HG03196 (cell line): ENCODE results near the gene SEMA4B.

ENCODE experiments used
- ATAC-seq: cut with Tn5 transposase; IDR thresholded peaks from one replicate; pipeline ENCODE4 v1.9.1; 2021; ENCODE audit not compliant: unreplicated experiment

SEMA4B gene

DNA sequence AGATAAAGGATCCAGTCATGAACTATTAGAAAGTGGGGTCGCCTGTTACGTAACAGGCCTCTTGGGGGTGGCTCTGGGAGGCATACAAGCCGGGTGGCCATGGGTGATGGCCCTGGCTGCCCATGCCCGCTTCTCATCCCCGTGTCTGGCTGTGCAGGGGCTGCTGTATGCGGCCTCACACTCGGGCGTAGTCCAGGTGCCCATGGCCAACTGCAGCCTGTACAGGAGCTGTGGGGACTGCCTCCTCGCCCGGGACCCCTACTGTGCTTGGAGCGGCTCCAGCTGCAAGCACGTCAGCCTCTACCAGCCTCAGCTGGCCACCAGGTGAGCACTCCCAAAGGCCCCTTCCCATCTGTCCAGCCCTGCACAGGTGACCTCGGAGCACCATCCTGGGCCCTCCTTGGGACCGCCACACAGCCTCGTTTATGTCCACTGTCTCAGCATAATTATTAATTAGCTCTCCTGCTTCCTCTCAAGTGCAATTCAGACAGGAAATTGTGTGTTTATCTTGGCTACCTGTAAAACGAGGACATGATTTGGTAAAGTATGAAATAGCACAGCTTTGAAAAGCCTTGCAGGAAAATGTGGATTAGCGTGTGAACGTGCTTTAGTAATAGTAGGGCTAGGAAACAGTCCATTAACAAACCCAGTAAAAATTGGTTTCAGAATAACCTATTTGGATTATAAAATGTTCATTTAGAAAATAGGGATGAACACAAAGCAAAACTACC lies 24.5 kb downstream of the SEMA4B start:
- no peak for ATAC-seq

DNA sequence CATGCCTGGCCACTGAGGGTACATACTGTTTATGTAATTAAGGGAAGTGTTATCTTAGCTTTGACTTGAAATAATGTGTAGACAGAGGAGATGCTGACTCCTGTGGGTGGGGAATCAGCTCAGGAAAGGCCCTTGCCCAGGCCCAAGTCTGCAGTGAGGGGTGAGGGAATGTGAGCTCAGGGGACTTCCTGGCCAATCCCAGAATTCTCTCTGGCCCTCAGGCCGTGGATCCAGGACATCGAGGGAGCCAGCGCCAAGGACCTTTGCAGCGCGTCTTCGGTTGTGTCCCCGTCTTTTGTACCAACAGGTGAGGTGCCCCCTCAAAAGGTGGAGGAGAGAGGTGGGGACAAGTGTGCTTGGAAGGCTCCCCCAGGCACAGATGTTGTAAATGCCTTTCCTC lies 26.2 kb downstream of the SEMA4B start:
- no peak for ATAC-seq

DNA sequence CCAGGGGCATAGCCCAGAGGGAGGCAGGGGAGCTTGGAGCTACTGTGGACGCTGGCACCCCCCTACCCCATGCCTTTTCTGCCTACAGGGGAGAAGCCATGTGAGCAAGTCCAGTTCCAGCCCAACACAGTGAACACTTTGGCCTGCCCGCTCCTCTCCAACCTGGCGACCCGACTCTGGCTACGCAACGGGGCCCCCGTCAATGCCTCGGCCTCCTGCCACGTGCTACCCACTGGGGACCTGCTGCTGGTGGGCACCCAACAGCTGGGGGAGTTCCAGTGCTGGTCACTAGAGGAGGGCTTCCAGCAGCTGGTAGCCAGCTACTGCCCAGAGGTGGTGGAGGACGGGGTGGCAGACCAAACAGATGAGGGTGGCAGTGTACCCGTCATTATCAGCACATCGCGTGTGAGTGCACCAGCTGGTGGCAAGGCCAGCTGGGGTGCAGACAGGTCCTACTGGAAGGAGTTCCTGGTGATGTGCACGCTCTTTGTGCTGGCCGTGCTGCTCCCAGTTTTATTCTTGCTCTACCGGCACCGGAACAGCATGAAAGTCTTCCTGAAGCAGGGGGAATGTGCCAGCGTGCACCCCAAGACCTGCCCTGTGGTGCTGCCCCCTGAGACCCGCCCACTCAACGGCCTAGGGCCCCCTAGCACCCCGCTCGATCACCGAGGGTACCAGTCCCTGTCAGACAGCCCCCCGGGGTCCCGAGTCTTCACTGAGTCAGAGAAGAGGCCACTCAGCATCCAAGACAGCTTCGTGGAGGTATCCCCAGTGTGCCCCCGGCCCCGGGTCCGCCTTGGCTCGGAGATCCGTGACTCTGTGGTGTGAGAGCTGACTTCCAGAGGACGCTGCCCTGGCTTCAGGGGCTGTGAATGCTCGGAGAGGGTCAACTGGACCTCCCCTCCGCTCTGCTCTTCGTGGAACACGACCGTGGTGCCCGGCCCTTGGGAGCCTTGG lies 27.0 kb downstream of the SEMA4B start:
- ATAC-seq: no peak

DNA sequence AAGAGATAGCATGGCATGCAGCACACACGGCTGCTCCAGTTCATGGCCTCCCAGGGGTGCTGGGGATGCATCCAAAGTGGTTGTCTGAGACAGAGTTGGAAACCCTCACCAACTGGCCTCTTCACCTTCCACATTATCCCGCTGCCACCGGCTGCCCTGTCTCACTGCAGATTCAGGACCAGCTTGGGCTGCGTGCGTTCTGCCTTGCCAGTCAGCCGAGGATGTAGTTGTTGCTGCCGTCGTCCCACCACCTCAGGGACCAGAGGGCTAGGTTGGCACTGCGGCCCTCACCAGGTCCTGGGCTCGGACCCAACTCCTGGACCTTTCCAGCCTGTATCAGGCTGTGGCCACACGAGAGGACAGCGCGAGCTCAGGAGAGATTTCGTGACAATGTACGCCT lies 27.8 kb downstream of the SEMA4B start:
- no peak for ATAC-seq

DNA sequence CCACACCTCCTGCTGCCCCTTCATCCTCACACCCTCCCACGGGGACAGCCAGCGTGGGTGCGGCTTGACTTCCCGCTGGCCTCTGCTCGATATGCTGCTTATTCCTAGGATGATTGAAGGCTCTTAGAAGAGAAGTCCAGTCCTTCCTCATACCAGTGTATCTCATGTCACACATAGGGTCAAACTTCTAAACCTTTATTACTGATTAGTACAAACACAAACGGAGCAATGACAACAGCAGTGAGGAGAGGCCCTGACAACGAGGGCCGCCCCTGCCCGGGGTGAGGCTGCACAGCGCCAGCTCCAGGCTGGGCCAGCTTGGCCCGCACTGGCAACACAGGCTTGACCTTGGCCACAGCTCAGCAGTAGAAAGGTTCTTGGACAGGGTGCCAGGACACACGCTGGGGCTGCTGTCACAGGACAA lies 29.0 kb downstream of the SEMA4B start:
- ATAC-seq: no peak

DNA sequence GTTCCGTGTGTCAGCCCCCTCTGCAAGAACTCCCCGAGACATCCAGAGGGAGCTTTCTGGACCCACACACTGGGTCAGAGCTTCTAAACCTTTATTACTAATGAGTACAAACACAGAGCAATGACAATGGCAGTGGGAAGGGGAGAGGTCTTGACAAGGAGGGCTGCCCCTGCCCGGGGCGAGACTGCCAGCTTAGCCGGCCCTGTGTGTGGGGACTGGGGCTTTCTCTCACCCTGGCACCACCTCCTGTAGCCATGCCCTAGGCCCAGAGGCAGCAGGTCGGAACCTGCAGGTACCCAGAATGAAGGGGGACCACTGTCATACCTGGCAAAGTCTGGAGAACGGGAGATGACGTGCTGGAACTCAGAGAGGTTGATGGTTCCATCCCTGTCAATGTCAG lies 29.5 kb downstream of the SEMA4B start:
- ATAC-seq: no peak

DNA sequence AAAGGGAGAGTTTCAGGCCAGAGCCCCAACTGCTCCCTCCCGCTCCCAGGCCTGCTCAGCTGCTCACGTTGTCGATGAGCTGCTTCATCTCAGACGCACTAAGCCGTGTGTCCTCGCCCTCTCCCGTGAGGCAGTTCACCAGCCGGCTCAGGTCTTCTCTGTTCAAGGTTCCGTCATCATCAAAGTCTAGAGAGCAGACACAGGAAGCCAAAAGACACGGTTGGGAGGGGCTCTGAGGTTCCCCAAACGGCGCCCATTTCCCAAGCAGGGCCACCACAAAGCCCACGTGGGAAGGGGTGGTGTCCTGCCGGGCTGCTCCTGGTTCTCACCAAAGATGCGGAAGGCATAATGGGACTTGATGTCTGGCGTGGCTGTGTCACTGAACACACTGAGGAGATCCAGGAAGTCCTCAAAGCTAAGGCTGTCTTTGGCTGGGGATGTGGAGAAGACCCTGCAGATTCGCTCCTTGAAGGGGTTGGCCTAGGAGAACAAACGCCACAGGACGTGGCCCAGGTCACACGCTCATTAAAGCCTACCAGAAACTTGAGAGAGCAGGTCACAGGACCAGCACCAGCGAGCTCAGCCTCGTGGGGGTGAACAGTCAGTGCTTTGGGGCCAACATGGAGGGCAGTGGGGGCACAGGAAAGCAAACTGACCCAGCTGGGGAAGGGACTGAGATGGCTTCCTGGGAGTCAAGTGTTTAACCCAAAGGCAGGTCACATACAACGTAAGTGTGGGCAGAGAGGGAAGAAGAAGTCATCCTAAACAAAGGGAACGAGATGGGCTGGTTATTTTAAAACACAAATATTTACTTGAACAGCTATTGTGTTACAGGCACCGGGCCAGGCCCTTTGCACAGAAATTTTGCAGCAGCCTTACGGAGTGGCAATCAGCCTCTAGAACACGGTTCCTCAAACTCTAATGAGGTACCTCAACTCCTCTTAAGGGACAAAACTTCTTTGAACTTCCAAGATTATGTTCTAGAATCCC lies 30.2 kb downstream of the SEMA4B start:
- no peak for ATAC-seq

DNA sequence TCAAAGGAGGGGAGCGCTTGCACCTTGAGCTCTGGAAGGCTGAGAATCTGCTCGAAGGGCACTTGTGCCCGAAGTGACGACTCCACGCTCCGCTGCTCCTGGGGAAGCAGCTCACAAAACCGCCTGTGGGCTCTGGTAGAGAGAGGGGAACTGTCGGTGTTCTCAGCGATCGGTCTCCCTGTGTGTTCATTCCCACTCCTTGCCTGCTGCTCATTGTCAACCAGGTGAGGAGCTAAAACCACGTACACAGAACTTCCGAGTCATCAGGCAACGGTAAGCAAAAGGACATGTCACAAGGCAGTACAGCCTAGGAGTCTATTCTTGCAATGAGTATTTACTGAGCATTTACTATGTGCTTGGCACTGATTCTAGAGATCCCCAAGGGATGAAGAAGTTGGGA lies 31.1 kb downstream of the SEMA4B start:
- ATAC-seq: no peak

DNA sequence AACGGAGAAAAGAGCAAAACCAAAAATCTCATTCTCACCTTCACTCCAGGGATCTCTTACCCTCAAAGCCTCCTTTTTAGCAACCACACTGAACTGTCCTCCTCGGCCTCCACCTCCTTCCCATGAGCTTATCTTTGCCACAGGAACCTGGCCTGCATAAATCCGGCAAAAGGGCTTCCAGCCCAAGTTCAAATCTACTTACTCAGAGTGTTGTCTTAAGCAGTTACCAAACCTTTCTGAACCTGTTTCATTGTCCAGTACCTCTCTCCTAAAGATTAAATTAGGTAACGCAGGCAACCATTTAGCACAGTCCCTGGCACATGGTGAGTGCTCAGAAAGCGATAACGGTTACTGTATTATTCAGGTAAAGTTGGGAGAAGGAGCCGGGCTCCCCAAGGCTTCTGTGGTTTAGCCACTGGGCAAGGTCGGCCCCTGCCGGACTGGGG lies 31.8 kb downstream of the SEMA4B start:
- no peak for ATAC-seq

DNA sequence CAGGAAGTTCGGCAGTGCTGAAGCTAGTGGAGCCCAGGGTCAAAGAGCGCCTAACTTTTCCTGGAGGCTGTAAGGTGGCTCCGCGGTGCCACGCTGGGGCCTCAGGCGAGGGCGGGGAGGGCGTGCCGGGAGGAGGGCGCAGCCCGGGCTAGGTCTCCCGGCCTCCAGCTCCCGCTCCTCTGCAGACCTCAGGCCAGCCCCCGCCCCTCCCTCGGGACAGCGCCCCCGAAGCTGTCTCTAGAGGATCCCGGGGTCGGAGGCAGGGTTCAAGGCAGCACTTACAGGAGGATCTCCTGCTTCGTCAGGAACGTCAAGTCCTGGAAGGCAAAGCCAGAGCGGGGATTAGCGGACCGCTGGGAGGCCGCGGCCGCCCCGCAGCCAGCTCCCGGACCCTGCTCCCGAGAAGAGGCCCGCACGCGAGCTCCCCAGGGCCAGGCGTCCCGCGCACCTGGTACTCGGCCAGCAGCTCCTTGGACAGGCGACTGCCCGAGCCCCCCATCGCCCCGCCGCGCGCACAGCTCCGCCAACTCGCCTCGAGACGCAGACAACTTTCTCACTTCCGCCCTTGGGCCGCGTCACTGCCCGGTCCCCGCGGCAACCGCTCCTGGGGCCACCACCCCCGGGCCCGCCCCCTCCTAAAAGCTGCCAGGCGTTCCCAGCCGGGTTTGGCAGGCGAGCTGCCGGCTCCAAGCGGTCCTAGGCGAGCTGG lies 32.4 kb downstream of the SEMA4B start, which contains the start of gene CIB1:
Gene CIB1, minus strand, starts transcription at position 555 of the 709 bp plus-strand sequence. Its CDS starts 56 bp downstream, at position 499.
- ATAC-seq: peak; percentile 79

DNA sequence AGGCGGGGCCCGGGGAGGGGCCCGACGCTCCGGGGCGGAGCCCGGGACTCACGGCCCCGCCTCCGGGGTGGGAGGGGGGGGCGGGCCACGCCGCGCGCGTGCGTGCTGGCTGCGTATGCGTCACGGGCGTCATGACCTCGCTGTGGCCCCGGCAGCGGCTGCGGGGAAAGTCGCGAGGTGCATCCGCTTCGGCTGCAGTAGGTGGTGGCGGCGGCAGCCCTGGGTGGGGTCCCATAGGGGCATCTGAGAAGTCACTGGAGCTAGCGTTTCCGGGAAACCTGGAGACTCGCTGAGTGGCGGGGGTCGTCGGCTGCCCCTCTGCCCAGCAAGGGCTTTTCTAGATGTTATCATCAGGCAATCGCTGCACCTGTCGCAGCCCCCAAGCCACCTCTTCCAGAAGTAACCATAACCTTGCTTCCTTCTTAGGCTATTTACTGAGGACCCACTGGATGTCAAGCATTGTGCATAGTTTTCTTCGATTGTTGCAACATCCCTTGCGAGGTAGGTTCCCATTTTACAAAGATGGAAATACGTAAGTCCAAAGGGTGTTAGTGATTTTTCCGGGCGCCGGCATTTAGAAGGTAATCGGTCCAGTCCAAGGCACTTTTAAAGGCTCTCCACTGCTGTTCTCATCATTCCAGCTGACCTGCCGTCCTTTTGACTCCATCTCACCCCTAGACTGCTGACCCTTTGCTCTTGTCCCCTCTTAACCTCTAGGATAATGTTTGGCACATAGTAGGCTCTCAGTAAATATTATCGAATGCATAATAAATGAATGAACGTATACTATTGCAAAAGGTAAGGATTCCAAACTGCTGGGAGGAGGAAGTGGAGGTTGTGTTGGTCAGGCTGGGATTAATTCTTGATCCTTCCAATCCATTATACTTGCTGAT lies 33.2 kb downstream of the SEMA4B start, which contains the start of gene GDPGP1:
Gene GDPGP1, plus strand, starts transcription at position 114 of the 893 bp plus-strand sequence. CDS start 6,700 bp downstream, outside the sequence.
- ATAC-seq: peak; percentile 63

DNA sequence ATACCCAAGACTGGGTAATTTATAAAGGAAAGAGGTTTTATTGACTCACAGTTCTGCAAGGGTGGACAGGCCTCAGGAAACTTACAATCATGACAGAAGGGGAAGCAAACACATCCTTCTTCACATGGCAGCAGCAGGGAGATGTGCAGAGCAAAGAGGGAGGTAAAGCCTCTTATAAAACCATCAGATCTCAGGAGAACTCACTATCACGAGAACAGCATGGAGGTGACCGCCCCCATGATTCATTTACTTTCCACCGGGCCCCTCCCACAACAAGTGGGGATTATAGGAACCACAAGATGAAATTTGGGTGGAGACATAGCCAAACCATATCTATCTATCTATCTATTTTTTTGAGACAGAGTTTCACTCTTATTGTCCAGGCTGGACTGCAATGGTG lies 38.2 kb downstream of the SEMA4B start:
- no peak for ATAC-seq

DNA sequence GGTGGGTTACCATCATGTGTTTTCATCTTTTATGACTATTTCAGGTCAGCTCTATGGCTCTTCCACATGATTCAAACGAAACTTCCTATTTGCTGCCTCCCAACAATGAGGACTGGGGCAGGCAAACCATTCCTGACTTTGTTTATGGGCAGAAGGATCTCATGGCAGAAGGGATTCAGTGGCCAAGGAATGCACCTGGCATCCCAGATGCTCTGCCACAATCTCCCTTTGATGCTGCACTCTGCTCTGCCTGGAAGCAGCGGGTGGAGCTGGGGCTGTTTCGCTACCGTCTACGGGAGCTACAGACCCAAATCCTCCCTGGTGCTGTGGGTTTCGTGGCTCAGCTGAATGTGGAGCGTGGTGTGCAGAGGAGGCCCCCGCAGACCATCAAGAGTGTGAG lies 39.7 kb downstream of the SEMA4B start:
- no peak for ATAC-seq

DNA sequence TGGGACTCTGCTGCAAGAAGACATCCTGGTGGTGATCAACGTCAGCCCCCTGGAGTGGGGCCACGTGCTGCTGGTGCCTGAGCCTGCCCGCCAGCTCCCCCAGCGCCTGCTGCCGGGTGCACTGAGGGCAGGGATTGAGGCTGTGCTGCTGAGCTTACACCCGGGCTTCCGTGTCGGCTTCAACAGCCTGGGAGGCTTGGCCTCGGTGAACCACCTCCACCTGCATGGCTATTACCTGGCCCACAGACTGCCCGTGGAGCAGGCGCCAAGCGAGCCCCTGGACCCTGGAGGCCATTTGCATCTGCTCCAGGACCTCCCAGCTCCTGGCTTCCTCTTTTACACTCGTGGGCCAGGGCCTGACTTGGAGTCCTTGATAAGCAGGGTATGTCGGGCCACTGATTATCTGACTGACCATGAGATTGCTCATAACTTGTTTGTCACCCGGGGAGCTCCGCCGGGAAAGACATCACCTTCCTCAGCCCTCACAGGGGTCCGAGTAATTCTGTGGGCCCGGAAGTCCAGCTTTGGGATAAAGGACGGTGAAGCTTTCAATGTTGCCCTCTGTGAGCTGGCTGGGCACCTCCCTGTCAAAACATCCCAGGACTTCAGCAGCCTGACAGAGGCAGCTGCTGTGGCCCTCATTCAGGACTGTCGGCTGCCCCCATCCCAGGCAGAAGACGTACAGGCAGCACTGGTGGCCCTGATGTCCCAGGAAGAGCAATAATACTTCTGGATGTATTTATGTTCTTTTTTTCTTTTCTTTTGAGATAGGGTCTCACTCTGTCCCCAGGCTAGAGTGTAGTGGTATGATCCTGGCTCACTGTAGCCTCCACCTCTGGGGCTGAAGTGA lies 40.4 kb downstream of the SEMA4B start:
- ATAC-seq: no peak

DNA sequence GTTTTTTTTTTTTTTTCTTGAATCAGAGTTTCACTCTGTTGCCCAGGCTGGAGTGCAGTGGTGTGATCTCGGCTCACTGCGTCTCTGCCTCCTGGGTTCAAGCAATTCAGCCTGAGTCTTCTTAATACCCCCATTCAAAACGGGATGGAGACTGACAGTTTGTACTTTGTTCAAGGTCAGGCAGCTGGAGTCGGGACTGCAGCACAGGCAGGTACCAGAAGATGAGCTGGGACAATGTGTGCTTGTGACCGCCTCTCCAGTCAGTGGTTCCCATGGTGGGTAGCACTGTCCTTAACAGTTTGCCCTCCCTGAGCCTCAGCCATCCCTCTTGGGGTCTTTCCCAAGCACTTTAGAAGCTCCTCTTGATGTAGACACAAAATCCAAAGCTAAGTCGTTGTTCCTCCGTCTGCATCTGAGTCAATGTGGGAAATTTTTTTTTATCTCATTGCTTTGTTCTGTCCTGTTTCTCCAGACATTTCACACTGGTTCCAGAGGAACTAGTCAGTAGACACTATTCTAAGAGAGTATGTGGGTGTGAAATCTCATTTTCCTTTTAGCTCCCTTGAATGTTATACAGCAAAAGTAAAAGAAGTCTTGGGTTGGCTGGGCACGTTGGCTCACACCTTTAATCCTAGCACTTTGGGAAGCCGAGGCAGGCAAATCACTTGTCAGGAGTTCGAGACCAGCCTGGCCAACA lies 43.0 kb downstream of the SEMA4B start:
- no peak for ATAC-seq

DNA sequence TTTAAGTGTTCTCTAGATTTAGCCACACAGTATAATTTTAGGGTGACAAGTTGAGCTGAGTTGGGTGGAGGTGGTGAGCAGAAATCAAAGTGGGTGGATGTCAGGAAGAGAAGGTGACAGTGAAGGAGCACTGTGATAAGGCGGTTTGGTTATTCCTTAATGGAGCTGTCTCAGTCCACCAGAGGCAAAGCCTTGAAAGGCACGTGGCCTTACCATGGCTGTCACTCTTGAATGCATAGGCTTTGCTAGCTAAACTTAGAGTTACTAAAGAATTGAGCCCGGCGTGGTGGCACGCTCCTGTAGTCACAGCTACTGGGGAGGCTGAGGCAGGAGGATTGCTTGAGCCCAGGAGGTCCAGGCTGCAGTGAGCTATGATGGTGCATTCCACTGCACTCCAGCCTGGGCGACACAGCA lies 47.7 kb downstream of the SEMA4B start:
- ATAC-seq: no peak

DNA sequence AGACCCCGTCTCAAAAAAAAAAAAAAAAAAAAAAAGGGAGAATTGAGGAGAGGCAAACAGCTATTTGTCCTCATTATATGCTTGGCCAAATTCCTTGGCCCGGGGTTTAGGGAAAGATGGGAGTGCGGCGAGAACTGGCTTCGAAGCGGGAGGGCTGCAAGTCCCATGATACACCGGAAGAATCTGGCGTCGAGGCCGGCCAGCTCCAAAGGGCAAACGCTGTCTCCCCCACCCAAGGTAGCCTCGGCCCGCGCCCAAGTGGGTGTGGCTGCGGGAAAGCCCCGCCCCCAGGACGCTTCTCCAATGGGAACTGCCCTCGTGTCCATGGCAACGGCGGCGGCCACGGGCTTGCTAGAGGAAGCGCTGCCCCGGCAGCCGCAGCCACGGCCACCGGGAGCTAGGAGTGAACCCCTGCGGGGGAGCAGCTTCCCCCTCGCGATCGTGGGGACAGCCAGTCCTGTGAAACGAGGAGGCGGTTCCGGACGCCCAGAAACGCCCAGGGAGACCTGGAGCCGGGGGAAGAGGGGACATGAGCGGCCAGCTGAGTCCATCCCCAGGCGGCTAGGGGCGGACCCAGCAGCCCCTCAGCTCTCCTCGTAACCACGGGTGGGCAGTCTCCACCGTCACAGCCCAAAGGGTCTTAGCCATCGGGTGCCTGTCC lies 48.2 kb downstream of the SEMA4B start, which contains the start of gene TTLL13:
Gene TTLL13, plus strand, starts transcription at position 354 of the 661 bp plus-strand sequence. CDS start 1,075 bp downstream, outside the sequence.
- ATAC-seq: peak; percentile 72
